NCI-H1436 treated with DMSO at 0.1 percent for 48 hours (cell line): ENCODE results near the gene CLDN7.
A peak's percentile ranks its signal among the peaks of the same experiment; 100 is the strongest.

Experiments used
- DNase-seq: peaks from one replicate; lab custom pipeline; 2025; lab: John Stamatoyannopoulos, UW

The CLDN7 gene

GRCh38 chr17:7219229-7219811 is 43.0 kb downstream of the CLDN7 start:
- no peak for DNase-seq

DNA sequence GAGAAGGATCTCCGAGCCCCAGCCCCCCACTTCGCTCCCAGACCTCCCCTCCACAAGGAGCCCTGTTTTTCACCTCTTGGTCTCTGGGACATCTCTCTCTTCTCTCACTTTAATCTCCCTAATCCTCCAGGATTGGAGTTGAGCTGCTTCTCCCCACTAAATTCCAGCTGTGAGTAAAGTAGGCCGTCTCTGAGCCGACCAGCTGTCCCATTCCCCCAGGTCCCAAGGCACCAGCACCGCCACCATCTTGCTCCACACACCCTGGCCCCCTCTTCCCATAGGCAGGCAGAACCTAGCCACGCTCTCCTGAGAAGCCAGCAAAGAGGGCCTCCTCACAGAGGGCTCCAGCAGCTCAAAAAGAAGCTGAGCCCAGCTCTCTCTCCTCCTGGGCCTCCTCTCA is 43.5 kb downstream of the CLDN7 start:
- no peak for DNase-seq

GRCh38 chr17:7218166-7218565 is 44.1 kb downstream of the CLDN7 start:
- no peak for DNase-seq

GRCh38 chr17:7217113-7217987 is 44.9 kb downstream of the CLDN7 start:
- no peak for DNase-seq

DNA sequence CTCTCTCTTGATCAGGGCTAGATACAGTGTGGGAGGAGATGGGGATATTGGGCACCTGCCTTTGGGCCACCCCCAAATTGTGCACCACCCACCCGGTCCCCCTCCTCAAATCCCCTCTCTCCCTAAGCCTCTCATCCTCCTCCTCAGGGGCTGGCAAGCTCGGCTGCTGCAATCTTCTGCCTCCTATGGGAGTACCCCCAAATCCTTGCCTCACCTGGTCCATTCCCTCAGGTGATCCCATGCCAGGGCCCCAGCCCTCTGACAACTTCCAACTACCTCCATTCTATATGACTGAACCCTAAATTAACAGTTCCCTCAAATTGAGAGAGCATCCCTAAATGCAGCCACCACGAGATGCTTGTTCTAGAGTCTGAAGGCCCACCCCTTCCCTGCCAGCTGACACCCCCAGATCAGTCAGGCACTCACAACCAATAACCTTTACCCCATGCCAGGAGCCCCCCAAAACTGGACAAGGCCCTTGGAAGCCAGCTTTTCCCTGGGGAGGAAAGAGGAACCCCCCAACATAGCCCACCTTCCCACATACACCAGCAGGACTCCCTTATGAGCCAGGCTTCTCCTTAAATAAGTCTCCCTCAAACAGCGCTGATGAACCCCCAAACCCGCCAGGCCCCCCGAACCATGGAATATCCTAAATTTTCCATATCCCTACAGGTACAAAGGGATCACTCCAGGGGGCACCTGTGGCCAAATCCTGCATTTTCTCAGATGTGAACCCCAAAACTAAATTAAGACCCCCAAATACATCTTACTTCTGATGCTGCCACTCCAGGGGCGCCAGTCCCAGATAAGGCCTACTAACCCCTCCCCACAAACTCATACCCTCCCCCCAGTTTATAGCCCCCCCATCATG is 45.8 kb downstream of the CLDN7 start:
- no peak for DNase-seq

- no peak for DNase-seq
Observed at GRCh38 chr17:7215652-7216180, 46.6 kb downstream of the CLDN7 start.

DNA sequence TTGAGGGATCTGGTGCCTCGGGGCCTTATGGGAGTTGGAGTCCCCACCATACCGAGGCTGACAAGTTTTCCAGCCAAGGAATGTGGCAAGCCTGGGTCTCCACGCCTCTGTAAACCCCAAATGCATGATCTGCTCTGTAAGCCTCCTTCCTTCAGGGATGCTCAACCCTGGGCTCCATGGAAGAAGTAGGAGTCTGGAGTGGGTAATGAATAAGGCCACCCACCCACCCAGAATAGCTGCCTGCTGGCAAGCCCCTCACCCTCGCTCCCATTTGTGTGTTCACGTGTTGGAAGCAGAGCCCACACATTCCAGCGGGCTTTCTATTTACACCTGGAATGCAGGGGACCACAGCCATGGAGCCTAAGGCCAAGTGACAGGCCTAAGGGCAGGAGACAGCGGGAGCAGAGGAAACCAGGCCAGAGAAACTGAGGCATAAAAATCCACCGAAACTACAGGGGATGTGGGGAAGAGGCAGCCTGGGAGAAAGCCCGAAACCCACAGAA is 47.1 kb downstream of the CLDN7 start:
- no peak for DNase-seq

DNA sequence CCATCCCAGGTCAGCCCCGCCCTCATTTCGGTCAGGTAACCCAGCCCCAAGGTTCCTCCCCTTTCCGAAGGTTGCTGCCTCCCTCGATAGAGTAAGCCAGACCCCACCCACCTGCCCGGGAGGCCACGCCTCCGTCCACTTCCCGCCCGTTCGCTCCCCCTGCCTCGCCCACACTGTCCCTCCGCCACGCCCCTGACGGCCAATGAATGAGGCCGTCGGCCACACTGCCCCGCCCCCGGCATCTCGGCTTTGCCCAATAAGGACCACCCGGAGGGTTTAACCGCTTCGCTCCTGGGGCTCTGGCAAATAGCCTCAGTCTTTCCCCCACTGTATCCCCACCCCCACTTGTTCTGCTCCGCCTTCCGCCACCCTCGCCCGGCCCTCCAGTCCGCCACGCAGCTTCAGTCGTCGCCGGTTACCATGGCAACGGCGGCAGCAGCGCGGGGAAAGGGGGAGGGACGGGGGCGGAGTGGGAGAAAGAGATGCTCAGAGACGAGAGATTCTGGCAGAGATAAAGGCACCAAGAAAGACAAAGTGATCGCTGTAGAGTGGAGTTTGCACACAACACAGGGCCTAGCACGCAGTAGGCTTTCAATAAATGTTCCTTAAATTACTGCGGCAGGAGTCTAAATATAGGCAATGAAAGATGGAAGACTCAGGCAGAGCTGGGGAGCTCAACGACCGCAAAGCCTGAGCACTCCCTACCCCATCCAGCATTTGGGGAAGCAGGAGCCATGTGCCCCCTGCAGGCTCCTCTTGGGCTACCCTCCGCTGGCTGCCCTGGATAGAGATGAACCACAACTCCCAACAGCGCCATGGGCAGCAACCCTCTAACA is 47.8 kb downstream of the CLDN7 start:
- peak; percentile 94 for DNase-seq

- peak; percentile 85 for DNase-seq
Observed at GRCh38 chr17:7213895-7214299, 48.4 kb downstream of the CLDN7 start.

DNA sequence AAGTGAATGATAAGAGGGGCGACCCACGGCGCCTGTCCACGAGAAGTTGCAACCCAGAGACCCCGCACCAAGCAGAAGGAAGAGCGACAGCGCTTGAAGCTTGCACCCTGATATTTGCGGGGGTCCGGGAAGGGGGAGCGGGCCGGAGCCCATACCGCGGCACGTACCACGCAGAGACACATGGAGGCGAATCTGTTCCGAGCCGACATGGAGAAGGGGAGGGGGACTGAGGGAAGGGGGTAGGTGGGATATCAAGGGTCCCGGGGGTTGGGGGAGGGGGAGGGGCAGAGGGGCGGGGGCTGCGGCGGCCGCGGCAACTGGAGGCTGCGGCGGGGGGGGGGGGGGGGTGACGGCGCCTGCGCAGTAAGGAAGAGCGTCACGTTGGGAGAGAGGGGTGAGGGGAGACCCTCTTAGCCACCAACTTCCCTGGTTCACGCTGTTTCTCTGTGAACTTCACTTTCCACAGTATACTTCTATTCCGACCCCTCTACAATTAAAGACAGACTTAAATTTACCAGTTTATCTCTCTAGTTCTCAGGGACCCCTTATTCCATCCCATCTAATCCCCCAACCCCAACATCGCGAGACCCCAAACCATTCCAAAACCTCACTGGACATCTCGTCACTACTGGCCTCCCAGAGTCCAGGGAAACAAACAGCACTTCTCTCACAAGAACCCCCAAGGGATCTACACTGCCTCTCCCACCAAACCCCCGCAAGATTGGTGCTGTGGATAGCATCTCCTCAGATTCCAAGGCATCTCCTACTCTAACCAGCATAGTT is 50.6 kb downstream of the CLDN7 start:
- DNase-seq, result no peak
